K562 (cell line): ENCODE data around the gene NCR1. TPM values are rescaled to one million over a fixed set of nuclear protein-coding genes. Genes with fewer than 3 reads are reported as not detected.

Experiments
- ETV5 ChIP-seq: sonication (generic); formaldehyde crosslinking; IDR thresholded peaks from 2 replicates; pipeline ENCODE4 v1.4.0; 2020; ENCODE audit warnings: low read depth, mild to moderate bottlenecking, missing genetic modification reagents
- FOXJ3 ChIP-seq: sonication (generic); formaldehyde crosslinking; IDR thresholded peaks from 2 replicates; pipeline ENCODE4 v1.4.0; 2020; ENCODE audit warnings: mild to moderate bottlenecking, missing genetic modification reagents
- HMG20A ChIP-seq: fragments of 450-650 bp; formaldehyde crosslinking; conservative IDR thresholded peaks from 2 replicates; pipeline ENCODE4 v1.4.0; 2020; ENCODE audit warnings: mild to moderate bottlenecking, mixed read lengths
- HNRNPUL1 ChIP-seq: fragments of 200-400 bp; formaldehyde crosslinking; IDR thresholded peaks from 2 replicates; pipeline ENCODE4 v1.6.1; 2017; ENCODE audit warnings: low read length
- MGA ChIP-seq: fragments of 450-650 bp; IDR thresholded peaks from 2 replicates; pipeline ENCODE4 v1.6.1; 2016; ENCODE audit warnings: mild to moderate bottlenecking, moderate library complexity
- RBFOX2 ChIP-seq: fragments of 200-400 bp; formaldehyde crosslinking; IDR thresholded peaks from 2 replicates; pipeline ENCODE4 v1.6.1; 2017; ENCODE audit warnings: low read depth, mild to moderate bottlenecking, low read length, moderate library complexity
- RBM39 ChIP-seq: fragments of 200-400 bp; formaldehyde crosslinking; optimal IDR thresholded peaks from 2 replicates; pipeline ENCODE3; 2018; ENCODE audit warnings: low read depth, low read length
- SAFB2 ChIP-seq: fragments of 200-400 bp; formaldehyde crosslinking; IDR thresholded peaks from 2 replicates; pipeline ENCODE4 v1.6.1; 2018; ENCODE audit warnings: borderline replicate concordance, low read length, low read depth, moderate library complexity; ENCODE audit not compliant: severe bottlenecking
- SMAD4 ChIP-seq: fragments of 250-450 bp; sonication (Bioruptor Pico); conservative IDR thresholded peaks from 2 replicates; pipeline ENCODE4 v1.8.0; 2021; ENCODE audit warnings: inconsistent platforms, mild to moderate bottlenecking, moderate library complexity
- SMARCA4 ChIP-seq: fragments of 450-650 bp; IDR thresholded peaks from 2 replicates; pipeline ENCODE4 v1.6.1; 2016
- ZHX1 ChIP-seq: fragments of 150-350 bp; conservative IDR thresholded peaks from 2 replicates; pipeline ENCODE4 v1.6.1; 2014; ENCODE audit warnings: low read length
- ZNF778 ChIP-seq: fragments of 450-650 bp; formaldehyde crosslinking; IDR thresholded peaks from 2 replicates; pipeline ENCODE4 v1.4.0; 2020; ENCODE audit warnings: mild to moderate bottlenecking, moderate library complexity
- polyA plus RNA-seq, 8 experiments: library from polyadenylated mRNA; depleted of rRNA in 4 of 8; stranded (reverse) in 5 of 8; unstranded in 3 of 8; fragments of >200 nt; fragmentation: Nextera tagmentation in 2 of 8; fragmentation: Illumina TruSeq in 1 of 8; extraction: Ambion mirVana in 2 of 8; extraction: Trizol in 1 of 8; gene quantifications; 2 replicates each; pipeline versions ENCODE4 v1.2.1 to v1.2.3, GENCODE V29; 2011 to 2014; ENCODE audit warnings: inconsistent platforms in 1 of 8, missing spikeins in 1 of 8
- total RNA-seq, 7 experiments: library from RNA; depleted of rRNA in 6 of 7; stranded (reverse); fragments of >200 nt in 6 of 7; fragmentation: Illumina TruSeq in 2 of 7; extraction: Trizol in 2 of 7; gene quantifications; 2 replicates each; pipeline versions ENCODE4 v1.2.1 to v1.2.3, GENCODE V29; 2011 to 2021; ENCODE audit warnings: low replicate concordance in 1 of 7

NCR1 gene
- total and polyA plus RNA-seq, 9 of the 15 experiments (the other 6 are each of a cell fraction or from before 2014, with no cell fraction given), result 0.25 to 3.1 (median 1.2) TPM

GRCh38 chr19:54905803-54906511 is at the start of gene NCR1 (continued):
- no peak for TF ChIP-seq ZNF778 (CRISPR knock-in tag)
- TF ChIP-seq SMAD4 (CRISPR knock-in tag), result no peak; the same call in 1 of the 2 replicates
- no peak for TF ChIP-seq RBM39
- TF ChIP-seq RBFOX2, result peak; percentile 80
- no peak for TF ChIP-seq HNRNPUL1
- no peak; the same call in 1 of the 2 replicates for TF ChIP-seq MGA
- no peak for TF ChIP-seq SMARCA4
- no peak for TF ChIP-seq FOXJ3 (CRISPR knock-in tag)
- no peak for TF ChIP-seq SAFB2
- peak; percentile 37 for TF ChIP-seq ETV5 (CRISPR knock-in tag)
- no peak for TF ChIP-seq HMG20A (CRISPR knock-in tag)
- TF ChIP-seq ZHX1, result no peak
